OCI-LY1 (cell line): ENCODE measurements around the gene TEAD4.

ENCODE experiments used
- EZH2 ChIP-seq: fragments of 200-600 bp; sonication (generic), shearing (Covaris generic); IDR thresholded peaks from 2 replicates; pipeline ENCODE4 v1.8.0; 2017; ENCODE audit warnings: borderline replicate concordance, mixed run types, mild to moderate bottlenecking, antibody characterized with exemption, low read length, moderate library complexity, mixed read lengths
- TF ChIP-seq, protein P1 (sequence below): fragments of 200-600 bp; sonication (generic), shearing (Covaris generic); IDR thresholded peaks from 2 replicates; pipeline ENCODE4 v1.5.1; 2017; ENCODE audit warnings: mild to moderate bottlenecking, antibody characterized with exemption, low read length, moderate library complexity, mixed read lengths

DNA sequence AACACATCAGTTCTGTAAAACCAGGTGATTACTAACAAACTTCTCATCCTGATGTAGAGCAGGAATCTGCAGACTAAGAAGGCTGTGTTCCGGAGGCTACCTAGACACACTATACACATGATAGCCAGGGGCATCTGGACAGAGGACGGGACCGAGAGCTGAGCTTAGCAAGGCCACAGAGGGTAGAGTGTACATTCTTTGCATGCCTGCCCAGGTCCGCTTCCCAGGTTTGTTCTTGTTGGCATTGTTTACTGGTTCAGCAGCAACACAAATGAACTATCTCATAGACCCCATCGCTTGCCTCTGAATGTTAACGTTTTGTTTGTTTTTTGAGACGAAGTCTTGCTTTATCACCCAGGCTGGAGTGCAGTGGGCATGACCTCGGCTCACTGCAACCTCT is 17.7 kb upstream of the TEAD4 start:
- TF ChIP-seq EZH2: no peak
- TF ChIP-seq, protein P1, sequence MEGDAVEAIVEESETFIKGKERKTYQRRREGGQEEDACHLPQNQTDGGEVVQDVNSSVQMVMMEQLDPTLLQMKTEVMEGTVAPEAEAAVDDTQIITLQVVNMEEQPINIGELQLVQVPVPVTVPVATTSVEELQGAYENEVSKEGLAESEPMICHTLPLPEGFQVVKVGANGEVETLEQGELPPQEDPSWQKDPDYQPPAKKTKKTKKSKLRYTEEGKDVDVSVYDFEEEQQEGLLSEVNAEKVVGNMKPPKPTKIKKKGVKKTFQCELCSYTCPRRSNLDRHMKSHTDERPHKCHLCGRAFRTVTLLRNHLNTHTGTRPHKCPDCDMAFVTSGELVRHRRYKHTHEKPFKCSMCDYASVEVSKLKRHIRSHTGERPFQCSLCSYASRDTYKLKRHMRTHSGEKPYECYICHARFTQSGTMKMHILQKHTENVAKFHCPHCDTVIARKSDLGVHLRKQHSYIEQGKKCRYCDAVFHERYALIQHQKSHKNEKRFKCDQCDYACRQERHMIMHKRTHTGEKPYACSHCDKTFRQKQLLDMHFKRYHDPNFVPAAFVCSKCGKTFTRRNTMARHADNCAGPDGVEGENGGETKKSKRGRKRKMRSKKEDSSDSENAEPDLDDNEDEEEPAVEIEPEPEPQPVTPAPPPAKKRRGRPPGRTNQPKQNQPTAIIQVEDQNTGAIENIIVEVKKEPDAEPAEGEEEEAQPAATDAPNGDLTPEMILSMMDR: no peak
